WTC11 (cell line): ENCODE data around the gene CCDC30.

ENCODE experiments used
- CREB1 ChIP-seq: sonication (generic); formaldehyde crosslinking; IDR thresholded peaks from 2 replicates; pipeline ENCODE4 v1.8.0; 2023; ENCODE audit warnings: mild to moderate bottlenecking, missing genetic modification reagents
- CTCF ChIP-seq: fragments of 200-600 bp; IDR thresholded peaks from 2 replicates; pipeline ENCODE4 v1.8.0; 2022; ENCODE audit warnings: antibody characterized with exemption
- ELF4 ChIP-seq: sonication (generic); formaldehyde crosslinking; IDR thresholded peaks from 2 replicates; pipeline ENCODE4 v1.8.1; 2022; ENCODE audit warnings: low read depth, mild to moderate bottlenecking, moderate library complexity, missing genetic modification reagents
- ETV6 ChIP-seq: sonication (generic); formaldehyde crosslinking; IDR thresholded peaks from 2 replicates; pipeline ENCODE4 v1.8.1; 2022; ENCODE audit warnings: mild to moderate bottlenecking, missing genetic modification reagents
- FOXJ3 ChIP-seq: sonication (generic); formaldehyde crosslinking; IDR thresholded peaks from 2 replicates; pipeline ENCODE4 v1.9.0; 2021; ENCODE audit warnings: missing genetic modification reagents, mild to moderate bottlenecking, borderline replicate concordance
- MAX ChIP-seq: sonication (generic); formaldehyde crosslinking; IDR thresholded peaks from 2 replicates; pipeline ENCODE4 v1.8.0; 2022; ENCODE audit warnings: mild to moderate bottlenecking, missing genetic modification reagents
- MYBL2 ChIP-seq: sonication (generic); formaldehyde crosslinking; IDR thresholded peaks from 2 replicates; pipeline ENCODE4 v1.8.1; 2023; ENCODE audit warnings: mild to moderate bottlenecking, moderate library complexity, missing genetic modification reagents
- SMAD4 ChIP-seq: sonication (generic); formaldehyde crosslinking; IDR thresholded peaks from 2 replicates; pipeline ENCODE4 v1.8.0; 2022; ENCODE audit warnings: mild to moderate bottlenecking, missing genetic modification reagents
- USF1 ChIP-seq: sonication (generic); formaldehyde crosslinking; IDR thresholded peaks from 2 replicates; pipeline ENCODE4 v1.8.0; 2022; ENCODE audit warnings: mild to moderate bottlenecking, missing genetic modification reagents
- ZNF532 ChIP-seq: fragments of 250-450 bp; sonication (Bioruptor Pico); IDR thresholded peaks from 2 replicates; pipeline ENCODE4 v1.9.0; 2021; ENCODE audit warnings: mild to moderate bottlenecking, borderline replicate concordance

GRCh38 chr1:42674682-42675081 lies 211.6 kb downstream of the CCDC30 start:
- no peak for TF ChIP-seq ELF4 (CRISPR knock-in tag)
- no peak for TF ChIP-seq ETV6 (CRISPR knock-in tag)
- no peak for TF ChIP-seq CTCF
- no peak for TF ChIP-seq ZNF532 (CRISPR knock-in tag)
- TF ChIP-seq SMAD4 (CRISPR knock-in tag), result no peak
- no peak for TF ChIP-seq USF1 (CRISPR knock-in tag)
- TF ChIP-seq FOXJ3 (CRISPR knock-in tag), result no peak
- no peak for TF ChIP-seq CREB1 (CRISPR knock-in tag)
- no peak for TF ChIP-seq MAX (CRISPR knock-in tag)
- no peak for TF ChIP-seq MYBL2
